GM21515 (cell line): ENCODE measurements around the gene C1QTNF4.
"Not testable (repeated sequence)": the region's sequence is repeated elsewhere in the genome, so short reads cannot be mapped to it uniquely, and the experiment has no call there.

Experiments
- ATAC-seq: cut with Tn5 transposase; IDR thresholded peaks from one replicate; pipeline ENCODE4 v1.9.1; 2021; ENCODE audit not compliant: unreplicated experiment

The C1QTNF4 gene

DNA sequence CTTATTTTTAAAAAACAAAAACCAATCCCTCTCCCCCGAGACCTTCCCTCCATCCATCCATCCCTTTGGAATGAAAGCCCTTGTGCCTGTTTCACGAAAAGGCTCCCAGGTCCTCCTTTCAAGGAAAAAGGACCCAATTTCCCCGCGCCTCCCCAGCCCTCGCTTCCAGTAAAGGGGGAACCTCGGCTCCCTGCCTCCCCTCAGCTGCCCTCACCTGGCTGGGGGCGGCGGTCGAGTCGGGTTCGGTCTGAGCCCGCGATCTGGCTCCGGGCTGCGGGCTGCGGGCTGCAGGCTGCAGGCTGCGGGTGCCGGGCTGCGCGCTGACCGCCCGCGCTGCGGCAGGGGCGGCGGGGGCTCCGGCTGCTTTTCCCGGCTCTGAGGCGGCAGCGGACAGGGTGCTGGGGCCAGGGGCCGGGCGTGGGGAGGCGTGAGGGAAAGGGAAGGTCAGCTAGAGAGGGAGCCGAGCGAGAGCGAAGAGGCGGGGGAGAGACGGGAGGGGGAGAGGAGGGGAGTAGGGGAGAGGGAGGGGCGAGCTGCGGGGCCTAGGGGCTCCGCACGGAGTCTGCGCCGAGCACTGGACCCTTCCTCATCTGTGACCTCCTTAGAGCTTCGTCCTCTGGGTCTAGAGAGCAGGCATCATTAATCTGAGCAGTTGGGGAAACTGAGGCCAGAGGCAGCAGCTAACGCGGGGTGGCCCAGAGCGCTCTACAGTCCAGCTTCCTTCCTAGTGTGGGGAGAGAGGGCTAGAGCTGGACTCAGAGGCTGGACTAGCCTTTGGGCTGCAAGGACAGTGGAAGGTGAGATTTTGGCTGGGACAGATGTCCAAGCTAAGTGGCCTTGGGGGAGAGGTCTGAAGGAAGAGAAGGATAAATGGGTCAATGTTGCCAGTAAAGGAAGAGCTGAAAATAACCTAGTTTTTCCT, at the start of gene C1QTNF4:
Gene C1QTNF4, minus strand, starts transcription at position 478 of the 922 bp plus-strand sequence. CDS start 3,601 bp downstream, outside the sequence.
- no peak for ATAC-seq

DNA sequence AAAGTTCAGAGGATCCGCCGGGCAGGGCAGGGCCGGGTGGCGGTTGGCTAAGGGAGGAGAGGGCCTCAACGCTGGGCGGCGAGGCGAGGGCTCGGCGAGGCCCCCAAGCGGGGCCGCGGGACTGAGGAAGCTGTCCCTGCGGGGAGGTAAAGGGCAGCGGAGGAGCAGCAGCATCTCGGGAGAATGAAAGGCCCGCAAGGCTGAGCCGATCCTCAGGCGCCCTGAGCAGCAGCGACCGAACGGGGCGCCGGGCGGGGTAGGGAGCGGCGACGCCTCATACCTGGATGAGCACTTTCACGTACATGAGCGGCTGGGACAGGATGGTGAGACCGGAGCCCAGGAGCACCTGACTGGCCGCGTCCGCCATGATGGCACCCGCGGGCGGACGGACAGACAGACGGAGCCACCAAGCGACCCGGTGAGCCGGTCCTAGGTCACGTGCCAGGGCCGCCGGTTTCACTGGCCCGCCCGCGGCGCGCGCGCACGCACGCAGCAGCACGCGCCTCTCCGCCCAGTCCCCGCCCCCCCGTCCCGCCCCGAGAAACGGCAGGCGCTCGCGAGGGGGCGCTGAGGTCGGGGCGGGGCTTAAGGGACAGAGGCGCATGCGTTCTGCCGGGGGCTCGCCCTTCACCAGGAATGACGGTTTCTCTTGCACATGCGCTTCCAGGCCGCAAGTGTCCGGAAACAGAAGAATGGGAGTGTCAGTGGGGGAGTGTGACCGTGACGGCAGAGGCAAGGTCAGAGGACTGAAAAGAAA, 48.1 kb upstream of the C1QTNF4 start, which contains the start of gene MTCH2:
Gene MTCH2, minus strand, starts transcription at position 461 of the 757 bp plus-strand sequence. Its CDS starts 94 bp downstream, at position 367.
- peak; percentile 84 for ATAC-seq

DNA sequence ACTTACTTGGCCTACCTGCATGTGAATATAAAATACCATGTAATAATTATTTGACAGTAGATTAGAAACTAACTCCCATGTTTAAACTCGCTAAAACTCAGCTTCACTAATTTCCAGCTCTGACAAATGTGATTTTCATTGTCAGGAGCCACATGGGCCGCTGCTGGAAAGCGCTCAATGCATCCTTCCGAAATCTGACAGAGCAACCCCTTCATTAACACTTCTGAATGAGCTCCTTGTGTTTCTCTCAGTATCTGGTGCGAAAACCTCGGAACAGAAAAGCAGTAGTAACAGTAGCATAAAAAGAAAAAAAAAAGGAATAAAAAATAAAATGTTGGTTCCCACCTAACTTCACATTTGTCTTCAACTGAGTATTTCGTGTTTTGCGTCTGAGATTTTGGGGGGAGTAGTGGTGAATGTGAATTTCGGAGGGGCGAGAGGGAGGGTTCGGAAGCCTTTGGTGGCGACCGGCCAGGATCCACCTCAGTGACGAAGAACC, 47.4 kb upstream of the C1QTNF4 start:
- no peak for ATAC-seq

DNA sequence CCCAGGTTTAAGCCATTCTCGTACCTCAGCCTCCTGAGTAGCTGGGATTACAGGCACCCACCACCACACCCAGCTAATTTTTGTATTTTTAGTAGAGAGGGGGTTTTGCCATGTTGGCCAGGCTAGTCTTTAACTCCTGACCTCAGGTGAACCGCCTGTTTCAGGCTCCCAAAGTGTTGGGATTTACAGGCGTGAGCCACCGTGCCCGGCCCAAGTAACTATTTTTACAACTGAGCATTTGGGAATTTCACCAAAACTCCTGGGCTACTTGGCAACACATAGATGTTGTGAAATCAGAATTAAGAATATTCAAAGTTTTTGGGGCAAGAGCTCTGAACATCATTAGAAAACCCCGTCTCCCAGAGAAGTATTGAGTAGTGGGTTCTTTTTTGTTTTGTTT, 46.3 kb upstream of the C1QTNF4 start:
- not testable (repeated sequence) for ATAC-seq

DNA sequence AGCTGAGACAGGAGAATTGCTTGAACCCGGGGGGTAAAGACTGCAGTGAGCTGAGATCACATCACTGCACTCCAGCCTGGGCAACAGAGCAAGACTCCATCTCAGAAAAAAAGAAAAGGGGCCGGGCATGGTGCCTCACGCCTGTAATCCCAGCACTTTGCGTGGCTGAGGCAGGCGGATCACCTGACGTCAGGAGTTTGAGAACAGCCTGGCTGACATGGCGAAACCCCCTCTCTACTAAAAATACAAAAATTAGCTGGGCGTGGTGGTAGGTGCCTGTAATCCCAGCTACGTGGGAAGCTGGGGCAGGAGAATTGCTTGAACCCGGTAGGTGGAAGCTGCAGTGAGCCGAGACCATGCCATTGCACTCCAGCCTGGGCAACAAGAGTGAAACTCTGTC, 42.1 kb upstream of the C1QTNF4 start:
- not testable (repeated sequence) for ATAC-seq

DNA sequence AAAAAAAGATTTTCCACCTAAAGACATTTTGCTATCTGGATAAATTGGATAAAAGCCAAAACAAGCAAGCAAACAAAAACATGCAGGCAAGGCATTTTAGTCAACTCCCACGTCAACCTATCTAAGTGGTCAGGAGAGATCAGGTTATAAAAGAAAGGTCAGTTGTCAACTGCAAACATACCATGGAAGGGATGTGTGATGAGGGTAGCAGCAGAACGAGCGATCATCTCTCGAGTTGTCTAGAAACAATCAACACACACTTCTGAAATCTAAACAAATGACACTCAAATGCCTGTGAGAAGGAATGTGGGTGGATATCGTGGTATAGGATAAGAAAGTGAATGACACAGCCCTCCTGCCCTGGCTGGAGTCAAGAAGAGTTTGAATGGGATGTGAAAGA, 37.3 kb upstream of the C1QTNF4 start:
- ATAC-seq = no peak

DNA sequence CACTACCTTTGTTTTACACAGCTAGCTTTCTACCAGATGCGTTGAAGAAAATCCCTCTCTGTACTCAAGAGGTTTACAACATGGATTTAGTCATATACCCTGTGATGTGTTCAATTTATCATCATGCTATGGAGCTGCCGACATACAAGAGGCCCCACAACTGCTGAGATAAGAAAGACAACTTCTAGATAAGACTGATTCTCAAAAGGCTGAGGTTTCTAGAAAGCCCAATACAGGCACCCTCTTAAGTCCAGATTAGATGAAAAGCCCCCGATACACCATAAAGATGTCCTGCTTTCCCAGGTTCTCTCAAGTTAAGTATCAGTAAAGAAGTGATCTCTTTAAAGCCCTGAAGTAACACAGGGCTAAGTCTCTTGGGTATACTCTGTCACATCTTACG, 33.8 kb upstream of the C1QTNF4 start:
- no peak for ATAC-seq

DNA sequence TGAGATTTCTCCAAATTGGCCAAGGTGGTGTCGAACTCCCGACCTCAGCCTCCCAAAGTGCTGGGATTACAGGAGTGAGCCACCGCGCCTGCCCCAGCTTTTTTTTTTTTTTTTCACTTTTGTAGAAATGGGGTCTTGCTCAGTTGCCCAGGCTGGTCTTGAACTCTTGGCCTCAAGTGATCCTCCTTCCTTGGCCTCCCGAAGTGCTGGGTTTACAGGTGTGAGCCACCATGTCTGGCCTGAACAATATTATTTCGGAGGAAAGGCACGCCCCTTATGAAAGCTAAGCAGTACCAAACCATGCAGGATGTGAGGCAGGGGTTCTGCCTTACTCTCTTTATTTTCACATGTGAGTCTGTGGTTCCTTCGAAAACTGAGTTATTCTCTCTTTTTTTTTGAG, 32.0 kb upstream of the C1QTNF4 start:
- no peak for ATAC-seq

DNA sequence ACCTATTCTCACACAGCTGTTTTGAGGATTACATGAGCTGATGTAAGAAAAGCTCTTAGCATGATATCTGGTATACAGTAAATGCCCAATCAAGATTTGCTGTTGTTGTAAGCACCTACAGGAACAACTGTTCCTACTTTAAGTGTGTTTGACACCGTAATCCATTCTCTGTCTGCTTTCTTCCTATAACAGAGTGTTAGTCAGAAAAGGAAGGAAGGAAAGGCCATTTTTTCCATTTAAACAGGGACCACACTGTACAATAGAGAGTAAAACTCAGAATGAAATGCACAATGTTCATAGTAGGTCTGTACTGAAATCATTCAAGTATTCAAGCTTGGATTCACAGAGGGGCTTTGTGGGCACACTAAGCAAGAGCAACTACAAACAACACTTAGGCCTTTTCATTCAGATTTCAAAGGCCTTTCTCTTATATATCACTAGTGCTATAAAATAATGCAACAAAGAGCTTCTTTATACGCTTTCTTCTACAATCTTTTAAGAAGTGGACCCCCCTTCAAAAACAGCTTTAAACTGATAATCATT, 26.7 kb upstream of the C1QTNF4 start:
- ATAC-seq = no peak

DNA sequence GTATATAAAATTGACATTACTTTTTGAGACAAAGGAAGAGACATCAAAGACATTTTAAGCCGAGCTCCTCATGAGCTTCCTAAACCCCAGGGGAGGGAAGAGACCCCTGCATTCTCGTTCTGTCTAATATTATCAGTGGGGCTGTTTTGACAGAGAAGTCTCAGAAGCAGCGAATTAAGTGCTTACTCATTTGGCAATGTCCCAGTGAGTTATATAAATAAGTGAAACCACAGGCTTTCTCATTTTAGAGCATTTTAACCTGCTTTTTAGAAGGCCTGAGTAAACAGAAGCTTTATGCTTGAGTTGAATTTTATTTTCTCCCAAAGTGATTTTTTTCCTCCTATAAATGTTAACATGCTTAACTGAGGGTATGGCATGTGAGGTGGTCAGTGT, 23.2 kb upstream of the C1QTNF4 start:
- no peak for ATAC-seq

DNA sequence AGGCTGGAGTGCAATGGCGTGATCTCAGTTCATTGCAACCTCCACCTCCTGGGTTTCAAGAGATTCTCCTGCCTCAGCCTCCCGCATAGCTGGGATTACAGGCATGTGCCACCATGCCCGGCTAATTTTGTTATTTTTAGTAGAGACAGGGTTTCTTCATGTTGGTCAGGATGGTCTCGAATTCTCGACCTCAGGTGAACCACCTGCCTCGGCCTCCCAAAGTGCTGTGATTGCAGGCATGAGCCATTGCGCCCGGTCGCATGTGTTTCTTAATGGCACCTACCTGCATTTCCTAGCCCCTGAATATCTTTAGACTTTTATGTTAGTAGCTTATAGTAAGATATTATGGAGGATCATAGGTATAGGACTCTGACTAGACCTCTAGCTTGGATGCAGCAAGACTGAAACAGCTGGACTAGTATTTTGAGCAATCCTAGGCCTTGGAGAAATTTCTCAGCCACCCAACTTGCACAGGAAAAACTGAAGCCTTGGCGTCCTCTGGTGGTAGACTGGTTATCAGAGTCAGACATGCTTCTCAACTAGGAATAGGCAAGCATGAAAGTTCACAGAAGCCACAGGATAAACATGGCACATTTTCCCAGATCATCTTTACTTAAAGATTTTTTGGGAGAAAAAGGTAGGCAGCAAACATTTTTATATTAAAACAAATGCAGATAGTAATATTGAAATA, 22.7 kb upstream of the C1QTNF4 start:
- ATAC-seq = no peak

DNA sequence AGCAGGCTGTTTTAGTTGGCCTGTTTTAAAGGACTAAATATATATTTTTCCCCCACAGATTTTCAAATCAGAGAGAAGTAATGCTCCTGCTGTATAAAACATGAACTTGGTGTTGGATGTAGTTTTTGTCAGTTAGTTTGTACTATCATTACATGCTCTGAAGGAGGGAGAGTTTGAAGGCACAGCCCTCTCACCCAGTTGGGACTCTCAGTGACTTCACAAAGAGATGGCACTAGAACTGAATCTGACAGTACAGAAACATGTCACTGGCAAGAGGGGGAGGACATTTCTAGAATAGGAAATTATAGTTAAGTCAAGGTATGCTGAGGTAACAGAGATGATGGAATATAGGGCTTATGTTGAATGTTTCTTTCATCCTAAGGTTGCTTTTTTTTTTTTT, 21.0 kb upstream of the C1QTNF4 start:
- ATAC-seq = no peak

DNA sequence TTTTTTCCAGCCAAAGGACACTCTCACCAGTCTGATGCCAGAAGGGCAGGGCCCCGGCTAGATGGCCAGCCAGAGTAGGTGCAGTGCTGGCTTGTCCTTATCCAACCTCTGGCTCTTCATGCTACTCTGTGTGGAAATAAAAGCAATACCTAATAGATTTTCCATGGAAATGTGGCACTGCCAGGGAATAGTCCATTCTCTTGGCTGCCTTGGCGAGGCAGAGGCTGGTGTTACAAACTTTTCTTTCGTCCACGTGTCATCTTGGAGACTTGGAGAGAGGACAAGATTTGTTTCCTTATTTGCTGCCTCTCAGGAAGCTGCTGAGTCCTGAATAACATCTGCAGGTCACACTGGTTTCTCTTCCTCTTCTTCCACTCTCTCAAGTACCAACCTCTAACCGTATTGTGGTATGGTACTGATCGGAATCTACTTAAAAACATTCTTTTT, 17.2 kb upstream of the C1QTNF4 start:
- ATAC-seq = peak; percentile 77

DNA sequence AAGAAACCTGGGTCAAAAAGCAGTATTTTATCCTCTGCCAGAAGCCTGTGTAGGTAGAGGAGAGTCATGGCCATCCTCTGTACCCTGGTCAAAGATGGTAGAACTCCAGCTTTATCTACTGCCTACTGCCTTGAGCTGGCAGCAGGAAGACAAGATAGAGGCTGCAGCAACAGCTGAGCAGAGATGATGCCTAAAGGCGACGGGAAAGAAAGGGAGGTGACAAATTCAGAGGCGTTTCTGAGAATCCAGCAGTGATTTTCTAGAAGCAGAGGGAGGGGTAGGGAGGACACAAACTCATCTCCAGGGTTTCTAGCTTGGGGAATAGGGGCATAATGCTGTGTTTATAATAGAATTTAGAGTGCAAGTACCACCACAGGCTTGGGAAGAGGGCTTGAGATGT, 15.5 kb upstream of the C1QTNF4 start:
- ATAC-seq = no peak

DNA sequence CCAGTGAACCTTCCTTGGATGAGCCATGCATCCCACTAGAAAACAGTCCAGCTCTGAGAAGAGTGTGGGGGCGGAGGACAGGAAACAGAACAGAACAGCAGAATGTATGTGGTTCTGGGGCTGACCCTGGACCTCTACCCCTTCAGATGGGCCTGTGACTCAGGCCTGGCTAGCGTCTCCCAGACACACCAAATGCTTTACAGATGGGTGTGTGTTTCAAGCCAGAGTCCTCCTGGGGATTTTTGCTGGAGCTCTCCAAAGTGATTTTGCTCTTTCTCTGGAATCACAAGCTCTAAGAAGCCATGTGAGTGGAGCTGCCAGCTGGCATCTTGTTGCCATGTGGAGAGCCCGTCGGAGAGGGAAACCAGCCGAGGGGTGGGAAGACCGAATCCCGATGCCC, 13.2 kb upstream of the C1QTNF4 start:
- ATAC-seq = no peak

DNA sequence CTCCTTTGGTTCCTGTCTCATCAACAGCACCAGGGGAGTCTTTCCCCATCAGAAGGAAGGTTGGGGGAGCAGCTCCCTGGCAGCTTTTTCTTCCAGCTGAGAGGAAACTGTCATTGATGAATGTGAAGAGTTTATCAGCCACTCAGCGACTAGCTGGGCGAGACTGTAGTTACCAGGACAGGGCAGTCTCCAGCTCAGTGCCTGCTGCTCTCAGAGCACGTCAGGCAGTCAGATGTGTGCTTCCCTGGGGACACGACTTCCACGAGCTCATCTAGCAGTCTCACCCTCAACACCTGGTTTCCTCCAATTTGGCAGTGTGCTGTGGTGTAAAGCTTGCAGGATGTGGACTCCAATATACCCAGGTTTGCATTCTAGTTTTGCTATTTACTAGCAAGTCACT, 12.5 kb upstream of the C1QTNF4 start:
- no peak for ATAC-seq

DNA sequence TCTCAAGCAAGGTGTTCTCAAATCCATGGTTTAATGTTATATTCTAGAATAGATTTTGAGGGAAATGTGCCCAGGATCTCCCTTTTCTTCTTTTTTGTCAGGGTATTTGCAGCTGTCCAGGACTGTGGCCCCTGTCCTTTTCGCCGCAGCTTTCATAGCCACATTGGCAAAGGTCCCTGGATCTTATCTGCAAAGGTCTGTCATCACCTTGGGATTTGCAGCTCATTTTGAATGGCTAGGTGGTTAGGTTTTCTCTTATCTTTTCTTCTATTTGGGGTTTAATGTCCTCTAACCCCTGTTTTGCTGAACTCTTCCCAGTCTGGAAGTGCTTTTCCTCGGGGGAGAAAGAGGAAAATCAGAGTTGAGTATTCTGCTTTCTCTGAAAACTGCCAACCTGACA, 11.7 kb upstream of the C1QTNF4 start:
- no peak for ATAC-seq

DNA sequence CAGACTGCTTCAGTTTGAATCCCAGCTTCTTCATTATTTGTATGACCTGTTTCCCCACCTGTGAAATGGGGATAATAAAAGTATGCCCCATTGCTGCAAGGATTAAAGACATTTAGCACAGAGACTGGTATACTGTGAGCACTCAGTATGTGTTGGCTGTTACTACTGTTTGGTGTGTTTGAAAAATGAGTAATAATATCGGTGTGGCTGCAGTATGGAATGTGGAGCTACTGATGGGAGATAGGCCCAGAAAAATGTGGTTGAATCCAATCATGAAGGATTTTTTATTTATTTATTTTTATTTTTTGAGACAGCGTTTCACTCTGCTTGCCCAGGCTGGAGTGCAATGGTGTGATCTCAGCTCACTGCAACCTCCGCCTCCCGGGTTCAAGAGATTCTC, 9.1 kb upstream of the C1QTNF4 start:
- no peak for ATAC-seq

DNA sequence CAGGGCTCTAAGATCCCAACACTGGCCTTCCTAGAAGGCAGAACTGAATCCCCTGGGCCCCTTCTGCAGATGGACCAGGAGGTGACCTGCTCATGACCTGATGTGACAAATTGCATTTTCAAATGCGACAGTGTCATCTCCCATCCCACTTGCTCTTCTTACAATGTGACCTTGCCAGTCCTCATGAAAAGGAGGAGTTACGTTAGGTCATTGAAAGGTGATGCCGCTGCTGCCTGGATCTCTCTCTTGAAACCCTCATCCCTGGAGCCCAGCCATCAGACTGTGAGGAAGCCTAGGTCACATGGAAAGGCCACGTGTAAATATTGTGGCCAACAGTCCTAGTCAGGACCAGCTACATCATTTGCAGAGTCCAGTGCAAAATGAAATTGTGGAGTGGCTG, 5.7 kb upstream of the C1QTNF4 start:
- ATAC-seq = no peak

DNA sequence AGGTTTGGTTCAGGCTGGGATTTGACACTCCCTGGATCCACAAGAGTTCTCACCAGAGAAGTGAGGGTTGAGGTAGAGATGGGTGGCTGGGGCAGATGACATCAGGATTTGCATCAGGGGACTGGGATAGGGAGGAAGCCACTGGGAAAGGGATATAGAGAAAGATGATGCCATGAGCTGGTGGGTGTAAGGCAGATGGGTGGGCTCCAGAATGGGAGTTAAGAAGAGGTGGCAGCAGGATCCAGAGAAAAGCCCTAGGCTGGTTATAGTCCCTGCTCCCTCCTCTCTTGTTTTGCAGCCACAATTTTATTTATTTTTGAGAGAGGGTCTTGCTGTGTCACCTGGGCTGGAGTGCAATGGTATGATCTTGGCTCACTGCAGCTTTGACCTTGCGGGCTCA, 1.8 kb upstream of the C1QTNF4 start:
- ATAC-seq = no peak

DNA sequence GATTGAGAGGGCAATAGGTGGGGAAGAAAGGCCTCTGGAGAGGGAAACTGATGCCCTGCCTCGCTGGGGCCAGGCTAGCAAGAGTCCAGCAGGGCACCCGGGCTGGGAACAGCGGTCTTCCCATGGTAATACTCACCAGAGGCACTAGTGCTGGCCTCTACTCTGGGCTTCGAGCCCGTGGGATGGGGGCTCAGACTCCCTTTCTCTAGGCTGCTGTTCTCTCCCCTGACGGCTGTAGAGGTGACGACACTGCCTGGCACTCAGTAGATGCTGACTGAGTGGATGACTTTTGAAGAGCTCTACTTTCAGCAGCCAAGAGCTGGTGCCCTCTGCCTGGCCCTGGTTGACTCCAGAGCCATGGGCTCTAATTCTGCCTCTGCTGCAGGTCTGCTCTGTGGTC, 818 bp upstream of the C1QTNF4 start:
- ATAC-seq = no peak
